Activated T-cell treated with anti-CD3 and anti-CD28 coated beads, Interleukin-2, amount 50 U/mL, for 72 hours (primary cell): ENCODE results near the gene TMEM203. TPM values are rescaled to one million over a fixed set of nuclear protein-coding genes. Genes with fewer than 3 reads are reported as not detected.
A peak's percentile ranks its signal among the peaks of the same experiment; 100 is the strongest.

Experiments used
- ATAC-seq, 2 donors: fragments of 150-1000 bp; cut with Tn5 transposase; replicated peaks in 1 of 2; 2 replicates each; pipeline ENCODE4 v1.10.0; 2021; ENCODE audit warnings: moderate library complexity in 2 of 2, mild to moderate bottlenecking in 1 of 2
- DNase-seq, 2 donors: peaks; one replicate each; pipeline ENCODE4 v3.0.0; 2021 to 2022; ENCODE audit warnings: mixed read lengths in 1 of 2
- H3K27ac Mint-ChIP-seq: one replicate; pipeline ENCODE4 v1.8.0; 2022; ENCODE audit warnings: mild to moderate bottlenecking, moderate library complexity, mixed read lengths
- H3K27me3 Mint-ChIP-seq: one replicate; pipeline ENCODE4 v1.8.0; 2022; ENCODE audit warnings: low read depth, mixed read lengths
- H3K36me3 Mint-ChIP-seq, 2 donors: one replicate each; pipeline ENCODE4 v1.8.0; 2022; ENCODE audit warnings: mixed read lengths in 2 of 2, mild to moderate bottlenecking in 1 of 2; ENCODE audit not compliant: insufficient read depth in 2 of 2
- H3K4me1 Mint-ChIP-seq: one replicate; pipeline ENCODE4 v1.8.0; 2022; ENCODE audit warnings: low read depth, mixed read lengths
- H3K4me3 Mint-ChIP-seq, 2 donors: one replicate each; pipeline ENCODE4 v1.8.0; 2022; ENCODE audit warnings: mild to moderate bottlenecking in 2 of 2, mixed read lengths in 2 of 2, moderate library complexity in 2 of 2
- H3K9me3 Mint-ChIP-seq, 2 donors: one replicate each; pipeline ENCODE4 v1.8.0; 2022; ENCODE audit warnings: mixed read lengths in 2 of 2
- total RNA-seq, 2 donors: library from RNA; stranded (reverse); gene quantifications; one replicate each; pipeline ENCODE4 v1.2.3, GENCODE V29; 2022

Gene TMEM203
- total RNA-seq, 2 donors from 2014 or later: 27.4 to 33.3 TPM

GRCh38 chr9:137178201-137178938, 27.1 kb downstream of the TMEM203 start:
- Mint-ChIP-seq H3K4me3 (no peak overlapping the region), H3K36me3 (peaks cover 3% of the 10 kb centered on the region in 2 donors), H3K4me1 (peaks cover 3% of the 10 kb centered on the region), H3K27me3 (peaks cover 3% of the 10 kb centered on the region), H3K27ac (no peak overlapping the region), H3K9me3 (no peaks in the 10 kb centered on the region)
- DNase-seq (no peak), ATAC-seq (no peak)

- Mint-ChIP-seq H3K4me1 (peaks cover 6% of the 10 kb centered on the region), H3K9me3 (no peaks in the 10 kb centered on the region), H3K27ac (no peak overlapping the region), H3K4me3 (no peak overlapping the region), H3K27me3 (peaks cover 10% of the 10 kb centered on the region), H3K36me3 (no peaks in the 10 kb centered on the region)
- peak in 1 of 2 donors; percentile 33 for DNase-seq
- ATAC-seq: peak; percentile 38 to 39
These were observed 28.9 kb downstream of the TMEM203 start for GRCh38 chr9:137176302-137177182.

GRCh38 chr9:137175345-137175961, 30.0 kb downstream of the TMEM203 start:
- Mint-ChIP-seq H3K27ac (no peak overlapping the region), H3K36me3 (no peaks in the 10 kb centered on the region), H3K9me3 (no peaks in the 10 kb centered on the region), H3K27me3 (peaks cover 16% of the 10 kb centered on the region), H3K4me1 (peaks cover 6% of the 10 kb centered on the region), H3K4me3 (no peak overlapping the region)
- DNase-seq: no peak
- no peak for ATAC-seq

- H3K4me3 Mint-ChIP-seq: no peak overlapping the region
- H3K36me3 Mint-ChIP-seq: no peaks in the 10 kb centered on the region
- ATAC-seq (peak in 1 of 2 donors; percentile 10), DNase-seq (no peak)
- peaks cover 21% of the 10 kb centered on the region for H3K27me3 Mint-ChIP-seq
- H3K4me1 Mint-ChIP-seq: peaks cover 6% of the 10 kb centered on the region
- no peak overlapping the region for H3K27ac Mint-ChIP-seq
- no peaks in the 10 kb centered on the region for H3K9me3 Mint-ChIP-seq
These were observed 30.6 kb downstream of the TMEM203 start for GRCh38 chr9:137174722-137175293.

GRCh38 chr9:137173796-137174664, 31.4 kb downstream of the TMEM203 start:
- Mint-ChIP-seq H3K27me3 (peaks cover 21% of the 10 kb centered on the region), H3K27ac (no peak overlapping the region), H3K4me1 (peaks cover 6% of the 10 kb centered on the region), H3K4me3 (no peak overlapping the region), H3K36me3 (no peaks in the 10 kb centered on the region), H3K9me3 (no peaks in the 10 kb centered on the region)
- no peak for ATAC-seq
- no peak for DNase-seq

GRCh38 chr9:137172901-137173795, 32.3 kb downstream of the TMEM203 start:
- no peak overlapping the region for H3K4me3 Mint-ChIP-seq
- H3K27ac Mint-ChIP-seq: no peak overlapping the region
- H3K9me3 Mint-ChIP-seq: no peaks in the 10 kb centered on the region
- H3K4me1 Mint-ChIP-seq: peaks cover 6% of the 10 kb centered on the region
- no peak for ATAC-seq
- no peak for DNase-seq
- H3K36me3 Mint-ChIP-seq: no peaks in the 10 kb centered on the region
- peaks cover 21% of the 10 kb centered on the region for H3K27me3 Mint-ChIP-seq

DNA sequence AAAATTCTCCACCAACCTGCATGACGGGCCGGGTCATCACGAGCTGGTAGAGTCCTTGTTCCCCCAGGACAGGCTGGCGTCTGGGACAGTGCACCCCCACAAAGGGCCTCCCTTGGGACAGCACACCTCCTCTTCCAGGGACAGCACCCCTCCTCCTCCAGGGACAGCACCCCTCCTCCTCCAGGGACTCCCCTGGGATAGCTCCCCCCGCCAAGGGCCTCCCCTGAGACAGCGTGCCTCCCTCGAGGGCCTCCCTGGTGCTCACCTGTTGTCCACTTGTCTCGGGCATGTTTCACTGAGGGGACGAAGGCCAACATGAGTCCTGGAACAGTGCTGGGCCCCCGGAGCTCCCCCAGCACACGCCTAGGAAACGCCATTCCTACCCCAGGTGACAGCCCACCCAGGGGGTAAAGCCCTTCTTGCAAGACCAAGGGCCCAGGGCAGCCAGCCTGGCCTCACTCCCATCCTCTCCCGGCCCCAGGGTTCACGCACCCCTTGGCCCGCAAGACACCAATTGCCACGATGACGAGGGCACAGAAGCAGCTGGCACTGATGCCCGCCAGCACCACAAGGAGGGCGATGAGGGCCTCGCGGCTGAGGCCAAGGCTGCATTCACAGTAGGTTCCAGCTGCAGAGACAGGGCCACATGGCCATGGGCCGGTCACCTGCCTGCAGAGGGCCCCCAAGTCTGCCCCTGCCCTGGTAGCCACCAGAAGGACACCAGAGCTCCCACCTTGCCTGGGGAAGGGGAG, 34.1 kb downstream of the TMEM203 start:
- H3K4me1 Mint-ChIP-seq: peaks cover 6% of the 10 kb centered on the region
- H3K9me3 Mint-ChIP-seq: no peaks in the 10 kb centered on the region
- peaks cover 27% of the 10 kb centered on the region for H3K27me3 Mint-ChIP-seq
- no peaks in the 10 kb centered on the region for H3K36me3 Mint-ChIP-seq
- no peak overlapping the region for H3K4me3 Mint-ChIP-seq
- H3K27ac Mint-ChIP-seq: no peak overlapping the region
- ATAC-seq (no peak), DNase-seq (no peak)

GRCh38 chr9:137170486-137171148, 34.8 kb downstream of the TMEM203 start:
- Mint-ChIP-seq H3K27me3 (peaks cover 28% of the 10 kb centered on the region), H3K36me3 (no peaks in the 10 kb centered on the region), H3K27ac (no peak overlapping the region), H3K9me3 (no peaks in the 10 kb centered on the region), H3K4me1 (peaks cover 6% of the 10 kb centered on the region), H3K4me3 (no peak overlapping the region)
- ATAC-seq (no peak), DNase-seq (no peak)

DNA sequence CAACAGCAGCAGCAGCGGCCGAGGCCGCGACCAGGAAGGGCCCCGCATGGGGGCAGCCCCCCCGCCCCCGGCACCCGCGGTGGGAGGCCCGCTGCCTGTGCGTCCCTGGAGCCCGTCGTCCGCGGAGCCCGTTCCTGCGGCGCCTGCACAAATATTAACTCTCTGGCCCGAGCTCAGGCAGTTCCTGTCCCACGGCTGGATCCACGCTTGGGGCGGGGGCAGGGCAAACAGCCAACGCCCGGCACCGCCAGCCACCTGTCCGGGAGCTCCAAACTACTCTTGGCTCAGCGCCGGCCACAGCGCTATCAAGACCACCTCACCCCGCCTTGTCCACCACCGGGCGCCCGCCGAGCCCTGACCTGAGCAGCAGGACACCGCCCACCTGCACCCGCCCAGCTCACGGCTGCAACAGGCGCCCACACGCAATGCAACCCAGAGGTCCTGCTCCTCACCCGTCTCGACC, 35.5 kb downstream of the TMEM203 start, which contains the start of gene LRRC26:
Gene LRRC26 (minus strand): TSS at position 156 of the 463 bp plus-strand sequence. CDS start 108 bp downstream, at position 48.
- peaks cover 28% of the 10 kb centered on the region for H3K27me3 Mint-ChIP-seq
- no peaks in the 10 kb centered on the region for H3K9me3 Mint-ChIP-seq
- H3K36me3 Mint-ChIP-seq: no peaks in the 10 kb centered on the region
- H3K4me1 Mint-ChIP-seq: peaks cover 6% of the 10 kb centered on the region
- no peak within 1 kb of the TSS for H3K27ac Mint-ChIP-seq
- H3K4me3 Mint-ChIP-seq: peak within 1 kb of the TSS; percentile 62 to 73
- DNase-seq (no peak), ATAC-seq (no peak)

DNA sequence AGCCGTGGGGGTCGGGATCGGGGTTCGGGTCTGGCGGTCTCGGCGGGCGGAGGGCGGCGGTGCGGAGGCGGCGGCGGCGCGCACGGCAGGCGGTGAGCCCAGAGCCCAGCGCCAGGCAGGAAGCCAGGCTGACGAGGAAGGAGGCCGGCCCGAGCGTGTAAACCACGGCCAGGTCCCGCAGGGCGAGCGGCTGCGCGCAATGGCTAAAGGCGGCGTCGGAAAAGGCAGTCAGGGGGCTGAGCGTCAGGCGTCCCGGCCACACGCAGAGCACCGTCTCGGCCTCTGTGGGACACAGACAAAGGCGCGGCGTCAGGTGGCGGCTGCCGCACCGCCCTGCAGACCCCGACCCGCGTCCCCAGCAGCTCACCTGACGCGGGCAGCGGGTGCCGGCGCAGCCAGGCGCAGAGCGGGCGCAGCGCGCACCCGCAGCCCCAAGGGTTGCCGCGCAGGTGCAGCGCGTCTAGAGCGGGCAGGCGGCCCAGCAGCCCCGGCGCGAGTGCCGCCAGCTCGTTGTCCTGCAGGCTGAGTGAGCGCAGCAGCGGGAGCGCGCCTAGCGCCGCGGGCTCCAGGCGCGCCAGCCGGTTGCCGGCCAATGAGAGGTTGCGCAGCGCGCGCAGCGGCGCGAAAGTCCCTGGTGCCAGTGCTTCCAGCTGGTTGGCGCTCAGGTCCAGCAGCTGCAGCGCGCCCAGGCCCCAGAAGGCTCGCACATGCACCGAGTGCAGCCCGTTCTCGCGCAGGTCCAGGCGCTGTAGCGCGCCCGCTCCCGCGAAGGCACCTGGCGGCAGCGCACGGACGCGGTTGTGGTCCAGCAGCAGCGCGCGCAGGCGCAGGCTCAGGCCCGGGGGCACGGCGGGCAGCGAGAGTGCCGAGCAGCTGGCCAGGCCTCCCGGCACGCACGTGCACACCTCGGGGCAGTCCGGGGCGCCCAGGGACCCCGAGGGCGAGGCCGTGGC, 36.3 kb downstream of the TMEM203 start:
- Mint-ChIP-seq H3K4me3 (peak overlapping the region; percentile 62 to 73), H3K27ac (no peak overlapping the region), H3K27me3 (peaks cover 28% of the 10 kb centered on the region), H3K4me1 (peaks cover 6% of the 10 kb centered on the region), H3K9me3 (no peaks in the 10 kb centered on the region), H3K36me3 (no peaks in the 10 kb centered on the region)
- DNase-seq (peak; percentile 35 to 36), ATAC-seq (peak; percentile 34 to 41)
